ENCODE data around the gene NFAT5. TPM values are rescaled to one million over a fixed set of nuclear protein-coding genes. Genes with fewer than 3 reads are reported as not detected.

NFAT5 gene
- total RNA-seq, 2 experiments from 2014 or later, result 6.7 to 29.7 TPM

- Histone ChIP-seq H3K36me3 (ENCODE audit: insufficient read depth, low read length) (peaks cover 68% of the 10 kb centered on the region), H3K27ac (ENCODE audit: low read depth, low read length, poor library complexity, severe bottlenecking) (peak overlapping the region; percentile 12), H3K9me3 (ENCODE audit: low read length) (no peaks in the 10 kb centered on the region), H3K4me3 (ENCODE audit: low read depth, low read length, poor library complexity, severe bottlenecking) (no peak overlapping the region), H3K9me2 (ENCODE audit: insufficient read depth, low read length) (no peaks in the 10 kb centered on the region), H2AFZ (ENCODE audit: low read length) (no peak overlapping the region), H3K4me1 (ENCODE audit: insufficient read depth, low read length, poor library complexity, severe bottlenecking) (peaks cover 13% of the 10 kb centered on the region), H3K79me2 (ENCODE audit: insufficient read depth, low read depth, low read length) (no peaks in the 10 kb centered on the region), H3K4me2 (ENCODE audit: low read length) (peak overlapping the region; percentile 18; the same call in 1 of the 2 replicates), H4K20me1 (ENCODE audit: insufficient read depth, low read length) (no peaks in the 10 kb centered on the region)
- DNase-seq (ENCODE audit: low spot score), result peak; percentile 35
- no TSS peak for BruUV-seq (replicated peaks)
- CTCF ChIA-PET (ENCODE audit: unreplicated experiment), result no interaction called here
- POLR2A ChIA-PET, result no interaction called here
- intact Hi-C loops (cut with micrococcal nuclease; ENCODE audit: unreplicated experiment), result no loop called here
- TF ChIP-seq EZH2phosphoT487 (IDR thresholded peaks at IDR 0.05; ENCODE audit: borderline replicate concordance, low read depth, low read length), result no peak
- no peak for TF ChIP-seq CTCF (conservative IDR thresholded peaks at IDR 0.05; ENCODE audit: low read length)
Observed at GRCh38 chr16:69691980-69692911, 126.5 kb downstream of the NFAT5 start.

DNA sequence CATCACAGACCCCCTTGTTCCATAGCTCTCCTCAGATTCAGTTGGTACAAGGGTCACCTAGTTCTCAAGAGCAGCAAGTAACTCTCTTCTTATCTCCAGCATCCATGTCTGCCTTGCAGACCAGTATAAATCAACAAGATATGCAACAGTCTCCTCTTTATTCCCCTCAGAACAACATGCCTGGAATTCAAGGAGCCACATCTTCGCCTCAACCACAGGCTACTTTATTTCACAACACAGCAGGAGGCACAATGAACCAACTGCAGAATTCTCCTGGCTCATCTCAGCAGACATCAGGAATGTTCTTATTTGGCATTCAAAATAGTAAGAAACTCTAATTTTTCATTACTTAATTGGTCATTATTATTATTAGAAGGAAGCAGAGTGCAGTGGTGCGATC, 128.2 kb downstream of the NFAT5 start:
- POLR2A ChIA-PET, result interaction anchor here (0.6 kb wide), 2 partner anchors 42 to 43 kb away, joined by 3 to 5 read pairs; no protein-coding TSS in a partner anchor
- BruUV-seq (replicated peaks), result no TSS peak
- intact Hi-C loops (cut with micrococcal nuclease; ENCODE audit: unreplicated experiment), result no loop called here

More for the DNA sequence above, 128.2 kb downstream of the NFAT5 start:
- H3K27ac ChIP-seq (ENCODE audit: low read depth, low read length, poor library complexity, severe bottlenecking), result no peak overlapping the region
- no peak overlapping the region for H2AFZ ChIP-seq (ENCODE audit: low read length)
- TF ChIP-seq EZH2phosphoT487 (IDR thresholded peaks at IDR 0.05; ENCODE audit: borderline replicate concordance, low read depth, low read length), result no peak
- no peak for TF ChIP-seq CTCF (conservative IDR thresholded peaks at IDR 0.05; ENCODE audit: low read length)
- no peak overlapping the region for H3K4me3 ChIP-seq (ENCODE audit: low read depth, low read length, poor library complexity, severe bottlenecking)
- no peaks in the 10 kb centered on the region for H4K20me1 ChIP-seq (ENCODE audit: insufficient read depth, low read length)
- no peaks in the 10 kb centered on the region for H3K9me2 ChIP-seq (ENCODE audit: insufficient read depth, low read length)
- no peak for DNase-seq (ENCODE audit: low spot score)
- H3K4me1 ChIP-seq (ENCODE audit: insufficient read depth, low read length, poor library complexity, severe bottlenecking), result peaks cover 13% of the 10 kb centered on the region
- no peak overlapping the region for H3K4me2 ChIP-seq (ENCODE audit: low read length)
- H3K36me3 ChIP-seq (ENCODE audit: insufficient read depth, low read length), result peaks cover 72% of the 10 kb centered on the region
- H3K79me2 ChIP-seq (ENCODE audit: insufficient read depth, low read depth, low read length), result no peaks in the 10 kb centered on the region
- CTCF ChIA-PET (ENCODE audit: unreplicated experiment), result no interaction called here
- H3K9me3 ChIP-seq (ENCODE audit: low read length), result no peaks in the 10 kb centered on the region
